Ovary (tissue), 9 donors: ENCODE data around the gene ZNF236. TPM values are rescaled to one million over a fixed set of nuclear protein-coding genes. Genes with fewer than 3 reads are reported as not detected.

Experiments used
- DNase-seq, 5 donors: peaks; one replicate each; pipeline ENCODE4 v3.0.0-alpha.2; 2019 to 2020
- H3K27ac ChIP-seq, 2 donors: fragments of 200-600 bp; one replicate each; pipeline versions ENCODE4 v1.5.1 to v1.8.0; 2019 to 2022
- H3K27me3 ChIP-seq: fragments of 200-600 bp; one replicate; pipeline ENCODE4 v1.8.0; 2022
- H3K36me3 ChIP-seq: fragments of 200-600 bp; sonication (generic); one replicate; pipeline ENCODE4 v1.5.1; 2019
- H3K4me1 ChIP-seq: one replicate; pipeline ENCODE4 v1.8.1; 2013; ENCODE audit warnings: mild to moderate bottlenecking, moderate library complexity; ENCODE audit not compliant: insufficient read depth
- H3K4me3 ChIP-seq: fragments of 200-600 bp; sonication (generic); one replicate; pipeline ENCODE4 v1.5.1; 2017
- H3K9me3 ChIP-seq, 2 donors: fragments of 200-600 bp in 1 of 2; sonication (generic) in 1 of 2; one replicate each; pipeline versions ENCODE4 v1.5.1 to v1.8.1; 2013 to 2019; ENCODE audit warnings: mild to moderate bottlenecking in 1 of 2, moderate library complexity in 1 of 2
- CTCF ChIP-seq, 3 donors: fragments of 450-650 bp in 2 of 3; fragments of 200-600 bp in 1 of 3; IDR thresholded peaks; one replicate each; pipeline versions ENCODE4 v1.5.1 to v1.8.0; 2016 to 2022; ENCODE audit warnings: antibody characterized with exemption in 3 of 3, mild to moderate bottlenecking in 1 of 3
- EP300 ChIP-seq: sonication (generic); formaldehyde crosslinking; IDR thresholded peaks from one replicate; pipeline ENCODE4 v1.6.1; 2017; ENCODE audit warnings: antibody characterized with exemption
- POLR2A ChIP-seq: fragments of 450-650 bp; IDR thresholded peaks from one replicate; pipeline ENCODE4 v1.6.1; 2017; ENCODE audit warnings: antibody characterized with exemption, mild to moderate bottlenecking, moderate library complexity
- WGBS, 3 donors: extraction: QIAGEN DNeasy Blood & Tissue Kit in 1 of 3; methylation state at CpG; one replicate each; pipeline versions ENCODE4 v1.1.5 to v1.1.7; 2013 to 2017; 5-methylcytosine and 5-hydroxymethylcytosine counted together
- intact Hi-C, 4 donors: fragments of 100-400 bp; cut with DNase I; formaldehyde crosslinking; loops; one replicate each; pipeline versions ENCODE4 v1.11.0 to v1.15.1; 2022 to 2023
- polyA plus RNA-seq, 2 donors: library from polyadenylated mRNA; stranded (reverse); fragments of 200-250 nt in 1 of 2; fragments of 350-450 nt in 1 of 2; fragmentation: Illumina TruSeq in 1 of 2; extraction: RNeasy Lipid Tissue Mini Kit (QIAGEN cat#74804) in 1 of 2; gene quantifications; one replicate each; pipeline ENCODE4 v1.2.3, GENCODE V29; 2013 to 2014
- total RNA-seq, 7 donors: library from RNA; depleted of rRNA in 2 of 7; stranded (reverse); fragments of >200 nt in 2 of 7; fragmentation: NEBNext Ultra II Directional in 3 of 7; extraction: Animal tissue kit (Norgen Biotek cat#: 25700) in 3 of 7; gene quantifications; one replicate each; pipeline versions ENCODE4 v1.1.0 to v1.2.4, GENCODE V29; 2016 to 2023
- donor health status: DM: no; HTN: no; CAD: no; lungs with moderate emphysema.
- donor health status: DM: no; HTN: no; CAD: no.
- donor health status: Bipolar disorder and iron deficiency.
- donor health status: DM: yes; HTN: yes; CAD: no.
- donor health status: DM: no; HTN: no; CAD: no.
- donor health status: DM: yes; HTN: yes; CAD: no.

Gene ZNF236
- total and polyA plus RNA-seq, 9 donors: 3.9 to 30.3 (median 24.1) TPM

GRCh38 chr18:76817888-76818611 lies 4.3 kb upstream of the ZNF236 start:
- Histone ChIP-seq H3K36me3 (no peaks in the 10 kb centered on the region), H3K4me1 (peaks cover 4% of the 10 kb centered on the region), H3K27ac (no peak overlapping the region), H3K27me3 (no peaks in the 10 kb centered on the region), H3K4me3 (no peak overlapping the region), H3K9me3 (no peaks in the 10 kb centered on the region)
- 88 to 90% (median 90%) methylated on average over 17 of the region's 17 CpGs for WGBS, 3 donors
- TF ChIP-seq EP300: no peak
- no peak for TF ChIP-seq POLR2A
- TF ChIP-seq CTCF (IDR thresholded peaks at IDR 0.05): no peak
- no peak for DNase-seq
- intact Hi-C loops: no loop called here

- H3K9me3 ChIP-seq: no peaks in the 10 kb centered on the region
- DNase-seq: no peak
- intact Hi-C loops: loop anchor here in 1 of 4 donors (10.0 kb wide), 1 partner anchor 285 kb away; no protein-coding TSS in a partner anchor
- H3K36me3 ChIP-seq: no peaks in the 10 kb centered on the region
- H3K4me3 ChIP-seq: no peak overlapping the region
- no peak overlapping the region for H3K27ac ChIP-seq
- H3K27me3 ChIP-seq: no peaks in the 10 kb centered on the region
- WGBS, 3 donors: 93 to 95% (median 94%) methylated on average over 11 of the region's 11 CpGs
- H3K4me1 ChIP-seq: peaks cover 13% of the 10 kb centered on the region
- TF ChIP-seq EP300 (no peak), POLR2A (no peak), CTCF (IDR thresholded peaks at IDR 0.05) (no peak)
Observed at GRCh38 chr18:76819411-76820136, 2.8 kb upstream of the ZNF236 start.

- Histone ChIP-seq H3K27ac (peak overlapping the region; percentile 90 to 92), H3K9me3 (no peaks in the 10 kb centered on the region), H3K36me3 (no peaks in the 10 kb centered on the region), H3K27me3 (no peaks in the 10 kb centered on the region), H3K4me1 (peaks cover 13% of the 10 kb centered on the region), H3K4me3 (peak overlapping the region; percentile 92)
- intact Hi-C loops: loop anchor here in 1 of 4 donors (10.0 kb wide), 1 partner anchor 283 kb away; no protein-coding TSS in a partner anchor
- no peak for DNase-seq
- TF ChIP-seq POLR2A (no peak), CTCF (IDR thresholded peaks at IDR 0.05) (no peak), EP300 (no peak)
- WGBS, 3 donors: 0 to 1% (median 1%) methylated on average over 12 of the region's 12 CpGs
Observed at GRCh38 chr18:76821356-76821874, 942 bp upstream of the ZNF236 start.

- Histone ChIP-seq H3K27ac (peak overlapping the region; percentile 90 to 92), H3K4me3 (peak overlapping the region; percentile 92), H3K4me1 (peaks cover 13% of the 10 kb centered on the region), H3K9me3 (no peaks in the 10 kb centered on the region), H3K27me3 (no peaks in the 10 kb centered on the region), H3K36me3 (no peaks in the 10 kb centered on the region)
- no peak for TF ChIP-seq EP300
- TF ChIP-seq POLR2A: peak; percentile 55
- WGBS, 3 donors: 0 to 1% (median 1%) methylated on average over 33 to 87 of the region's 88 CpGs
- DNase-seq: peak; percentile 57 to 80 (median 73)
- intact Hi-C loops: loop anchor here in 1 of 4 donors (10.0 kb wide), 1 partner anchor 283 kb away; no protein-coding TSS in a partner anchor
Observed at GRCh38 chr18:76821875-76822505, 367 bp upstream of the ZNF236 start.
